BE2C (cell line): Measurements from ENCODE around the gene EPB41.
"Not testable (repeated sequence)": the region's sequence is repeated elsewhere in the genome, so short reads cannot be mapped to it uniquely, and the experiment has no call there.

Experiments used
- DNase-seq: peaks from one replicate; pipeline ENCODE4 v3.0.0-alpha.2; 2020
- H3K27me3 ChIP-seq: fragments of 250-450 bp; sonication (Bioruptor Pico); 2 replicates; pipeline ENCODE4 v1.5.1; 2020; ENCODE audit warnings: mild to moderate bottlenecking
- H3K36me3 ChIP-seq: fragments of 250-450 bp; sonication (Bioruptor Pico); 2 replicates; pipeline ENCODE4 v1.5.1; 2020; ENCODE audit warnings: mild to moderate bottlenecking
- H3K4me1 ChIP-seq: fragments of 250-450 bp; sonication (Bioruptor Pico); 2 replicates; pipeline ENCODE4 v1.5.1; 2020
- H3K4me3 ChIP-seq: 2 replicates; pipeline ENCODE4 v1.5.1; 2011; ENCODE audit warnings: low read depth, low read length
- H3K9me3 ChIP-seq: fragments of 250-450 bp; sonication (Bioruptor Pico); 2 replicates; pipeline ENCODE4 v1.5.1; 2020
- CTCF ChIP-seq: IDR thresholded peaks from 2 replicates; pipeline ENCODE4 v1.5.1; 2012; ENCODE audit warnings: mild to moderate bottlenecking, low read depth, low read length

EPB41 gene

GRCh38 chr1:29064064-29064463, 149.7 kb downstream of the EPB41 start:
- no peak for DNase-seq
- no peak for TF ChIP-seq CTCF
- Histone ChIP-seq H3K4me3 (no peak overlapping the region), H3K4me1 (no peaks in the 10 kb centered on the region), H3K9me3 (no peaks in the 10 kb centered on the region), H3K36me3 (peaks cover 2% of the 10 kb centered on the region; the same call in 1 of the 2 replicates), H3K27me3 (no peaks in the 10 kb centered on the region)

- no peaks in the 10 kb centered on the region for H3K4me1 ChIP-seq
- DNase-seq, result no peak
- no peak for TF ChIP-seq CTCF
- no peaks in the 10 kb centered on the region for H3K36me3 ChIP-seq
- H3K4me3 ChIP-seq, result no peak overlapping the region
- no peaks in the 10 kb centered on the region for H3K9me3 ChIP-seq
- H3K27me3 ChIP-seq, result no peaks in the 10 kb centered on the region
These were observed 162.8 kb downstream of the EPB41 start for GRCh38 chr1:29077155-29077554.

- not testable (repeated sequence) for DNase-seq, H3K27me3 ChIP-seq, H3K9me3 ChIP-seq, H3K4me3 ChIP-seq, H3K4me1 ChIP-seq, H3K36me3 ChIP-seq
These were observed 165.7 kb downstream of the EPB41 start for GRCh38 chr1:29079916-29080629.

GRCh38 chr1:29081201-29081600, 166.8 kb downstream of the EPB41 start:
- DNase-seq, result no peak

GRCh38 chr1:29082519-29082918, 168.2 kb downstream of the EPB41 start:
- TF ChIP-seq CTCF, result no peak
- Histone ChIP-seq H3K36me3 (no peaks in the 10 kb centered on the region), H3K4me1 (no peaks in the 10 kb centered on the region), H3K27me3 (no peaks in the 10 kb centered on the region), H3K4me3 (no peak overlapping the region), H3K9me3 (no peaks in the 10 kb centered on the region)
- DNase-seq, result no peak

More at GRCh38 chr1:29081201-29081600, 166.8 kb downstream of the EPB41 start:
- no peaks in the 10 kb centered on the region for H3K9me3 ChIP-seq
- H3K27me3 ChIP-seq, result no peaks in the 10 kb centered on the region
- no peak for TF ChIP-seq CTCF
- no peaks in the 10 kb centered on the region for H3K4me1 ChIP-seq
- H3K36me3 ChIP-seq, result no peaks in the 10 kb centered on the region
- no peak overlapping the region for H3K4me3 ChIP-seq

- DNase-seq, result peak; percentile 41
- H3K4me3 ChIP-seq, result no peak overlapping the region; the same call in 1 of the 2 replicates
- no peak for TF ChIP-seq CTCF
- H3K9me3 ChIP-seq, result no peaks in the 10 kb centered on the region
- no peaks in the 10 kb centered on the region for H3K4me1 ChIP-seq
- no peaks in the 10 kb centered on the region for H3K27me3 ChIP-seq
- no peaks in the 10 kb centered on the region for H3K36me3 ChIP-seq
These were observed 169.2 kb downstream of the EPB41 start for GRCh38 chr1:29083317-29084195.
